HG02970 (cell line): ENCODE results near the gene TRDN.

Experiments
- ATAC-seq: cut with Tn5 transposase; IDR thresholded peaks from one replicate; pipeline ENCODE4 v1.9.1; 2021; ENCODE audit warnings: mild to moderate bottlenecking, moderate library complexity, moderate number of reproducible peaks; ENCODE audit not compliant: unreplicated experiment, low FRiP score

Gene TRDN

DNA sequence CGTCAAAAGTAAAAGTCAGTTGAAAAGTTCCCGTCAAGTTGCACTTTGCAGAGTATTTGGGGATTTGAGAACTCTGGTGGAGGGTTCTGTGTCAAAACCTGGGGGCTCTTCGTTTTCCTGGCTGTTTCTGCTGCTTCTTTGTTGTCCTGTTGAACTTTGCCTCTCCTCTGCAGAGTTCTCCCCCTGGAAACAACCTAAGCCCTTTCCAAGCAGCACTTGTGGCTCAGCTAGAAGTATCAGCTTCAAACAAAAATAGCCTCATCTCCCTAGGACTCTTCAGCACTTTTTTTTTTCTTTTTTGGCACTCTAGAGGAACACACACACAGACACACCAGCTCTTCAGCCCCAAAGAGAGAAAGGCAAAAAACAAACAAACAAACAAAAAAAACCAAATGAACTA lies at the start of gene TRDN:
Gene TRDN (minus strand): TSS at position 169 of the 400 bp plus-strand sequence. CDS start 175 bp downstream, outside the sequence.
- ATAC-seq, result no peak

- ATAC-seq, result no peak
These were observed 45.3 kb upstream of the TRDN start for GRCh38 chr6:123681957-123682462.

DNA sequence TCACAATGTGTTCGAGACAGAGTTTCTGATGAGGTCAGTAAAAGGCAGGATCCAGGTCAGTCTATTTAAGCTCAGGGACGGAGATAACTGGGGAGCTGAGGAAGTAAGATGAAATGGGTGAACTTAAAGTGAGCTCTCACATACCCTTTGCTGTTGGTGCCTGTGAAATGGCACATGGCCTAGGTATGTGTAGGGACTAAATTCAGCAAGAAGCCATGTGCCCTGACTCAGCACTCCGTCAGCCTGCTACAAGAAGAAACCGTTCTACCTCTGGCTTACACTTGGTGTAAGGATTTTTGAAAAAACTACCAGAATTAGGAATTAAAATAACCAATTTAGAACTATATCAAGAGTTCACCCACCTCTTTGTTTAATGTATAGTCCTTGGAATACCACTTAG lies 41.1 kb upstream of the TRDN start:
- no peak for ATAC-seq

DNA sequence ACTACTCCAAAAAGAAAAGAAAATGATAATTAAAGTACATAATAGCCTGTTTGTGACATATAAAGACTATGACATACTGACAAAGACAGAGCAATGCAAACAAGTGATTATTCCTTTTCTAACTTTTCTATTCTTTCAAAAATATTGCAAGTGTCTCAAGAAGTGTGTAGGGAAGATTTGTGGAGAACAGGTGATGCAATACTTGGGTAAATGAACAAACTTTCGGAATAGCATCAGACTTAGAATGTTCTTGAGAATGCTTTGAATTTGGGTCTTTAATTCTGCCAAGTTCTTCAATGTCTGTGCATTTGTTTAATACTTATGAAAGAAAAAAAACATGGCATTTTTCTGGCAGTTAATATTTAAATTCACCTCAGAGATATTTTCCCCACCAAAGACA lies 40.0 kb upstream of the TRDN start:
- no peak for ATAC-seq

DNA sequence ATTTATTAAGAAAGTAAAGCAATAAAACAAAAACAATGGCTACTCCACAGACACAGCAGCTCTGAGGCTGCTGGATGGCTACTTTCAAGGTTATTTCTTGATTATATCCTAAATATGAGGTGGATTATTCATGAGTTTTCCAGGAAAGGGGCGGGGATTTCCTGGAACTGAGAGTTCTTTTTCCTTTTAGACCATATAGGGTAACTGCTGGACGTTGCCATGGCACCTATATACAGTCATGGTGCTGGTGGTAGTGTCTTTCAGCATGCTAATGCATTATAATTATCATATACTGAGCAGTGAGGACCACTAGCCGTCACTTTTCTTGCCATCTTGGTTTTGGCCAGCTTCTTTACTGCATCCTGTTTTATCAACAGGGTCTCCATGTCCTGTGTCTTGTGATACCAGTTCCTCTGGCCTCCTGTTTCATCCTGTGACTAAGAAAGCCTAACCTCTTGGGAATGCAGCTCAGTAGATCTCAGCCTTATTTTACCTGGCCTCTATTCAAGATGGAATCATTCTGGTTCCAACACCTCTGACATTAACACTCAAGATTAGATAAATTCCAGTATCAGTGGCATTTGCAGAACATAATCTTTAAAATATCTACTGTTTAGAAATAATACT lies 32.3 kb upstream of the TRDN start:
- ATAC-seq, result no peak

- ATAC-seq, result no peak
These were observed 31.3 kb upstream of the TRDN start for GRCh38 chr6:123668063-123668462.

- ATAC-seq, result no peak
These were observed 26.7 kb upstream of the TRDN start for GRCh38 chr6:123663436-123663835.

- ATAC-seq, result no peak
These were observed 26.0 kb upstream of the TRDN start for GRCh38 chr6:123662757-123663156.

DNA sequence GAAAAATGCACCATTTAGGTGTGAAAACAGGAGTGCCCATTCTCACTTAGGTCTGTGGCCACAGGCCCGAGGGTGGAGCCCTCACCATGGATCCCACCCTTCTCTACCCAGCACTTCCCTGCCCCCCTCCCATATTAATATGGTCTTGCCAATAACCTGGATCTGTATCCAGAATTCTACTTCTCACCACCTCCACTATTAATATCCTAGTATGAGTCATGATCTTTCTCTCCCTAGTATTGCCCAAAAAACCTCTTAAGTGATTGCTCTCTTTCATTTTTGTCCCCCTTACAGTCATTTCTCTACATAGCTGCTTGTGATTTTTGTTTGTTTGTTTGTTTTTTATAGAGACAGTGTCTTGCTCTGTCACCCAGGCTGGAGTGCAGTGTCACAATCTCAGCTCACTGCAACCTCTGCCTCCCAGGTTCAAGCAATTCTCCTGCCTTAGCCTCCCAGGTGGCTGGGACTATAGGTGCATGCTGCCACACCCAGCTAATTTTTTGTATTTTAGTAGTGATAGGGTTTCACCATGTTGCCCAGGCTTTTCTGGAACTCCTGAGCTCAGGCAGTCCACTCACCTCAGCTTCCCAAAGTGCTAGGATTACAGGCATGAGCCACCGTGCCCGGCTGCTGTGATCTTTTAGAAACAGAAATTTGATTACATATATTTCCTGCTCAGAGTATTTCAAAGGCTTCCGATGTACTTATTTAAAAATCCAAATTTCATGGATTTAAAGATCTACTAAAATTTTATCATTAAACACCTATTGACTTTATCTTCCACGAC lies 24.5 kb upstream of the TRDN start:
- no peak for ATAC-seq

GRCh38 chr6:123659960-123660748 lies 23.4 kb upstream of the TRDN start:
- ATAC-seq, result no peak

DNA sequence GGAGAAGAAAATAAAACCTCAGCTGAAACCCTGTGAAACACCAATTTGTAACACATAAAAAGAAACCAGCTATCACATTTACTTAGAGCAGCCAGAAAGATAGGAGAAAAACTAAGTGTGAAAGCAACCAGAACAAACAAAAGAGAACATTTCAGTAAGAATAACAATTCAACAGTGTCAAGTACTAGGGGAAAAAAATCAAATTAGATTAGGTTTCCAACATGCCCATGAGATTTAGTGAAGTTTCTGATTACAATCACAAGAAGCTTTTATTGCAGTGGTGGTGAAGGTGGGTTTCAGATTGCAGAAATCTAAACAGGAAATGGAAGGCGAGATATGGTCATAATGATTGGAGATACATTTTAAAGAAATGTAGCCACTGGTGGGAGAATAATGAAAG lies 22.1 kb upstream of the TRDN start:
- no peak for ATAC-seq

- ATAC-seq, result peak; percentile 74
These were observed 19.0 kb upstream of the TRDN start for GRCh38 chr6:123655521-123656306.

- ATAC-seq, result no peak
These were observed 12.0 kb upstream of the TRDN start for GRCh38 chr6:123648723-123649122.

GRCh38 chr6:123648020-123648580 lies 11.3 kb upstream of the TRDN start:
- ATAC-seq, result no peak

DNA sequence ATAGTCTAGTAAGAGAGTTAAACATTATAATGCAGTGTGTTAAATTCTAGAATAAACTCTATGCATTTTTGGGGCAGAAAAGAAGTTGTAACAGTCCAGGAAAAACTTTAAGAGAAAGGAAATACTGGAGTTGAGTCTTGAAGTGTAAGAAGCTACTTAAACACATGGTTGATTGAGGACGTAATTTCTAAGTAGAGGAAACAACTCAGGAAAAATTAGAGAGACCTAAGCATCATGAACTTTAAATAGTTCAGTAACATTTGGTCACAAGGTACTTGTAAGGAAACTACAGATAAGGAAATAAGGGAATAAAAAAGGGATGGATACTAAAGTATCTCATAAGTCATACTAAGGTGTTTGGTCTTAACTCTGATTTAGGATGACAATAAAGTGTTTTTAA lies 4.7 kb upstream of the TRDN start:
- no peak for ATAC-seq

- no peak for ATAC-seq
These were observed 3.9 kb upstream of the TRDN start for GRCh38 chr6:123640567-123641187.

DNA sequence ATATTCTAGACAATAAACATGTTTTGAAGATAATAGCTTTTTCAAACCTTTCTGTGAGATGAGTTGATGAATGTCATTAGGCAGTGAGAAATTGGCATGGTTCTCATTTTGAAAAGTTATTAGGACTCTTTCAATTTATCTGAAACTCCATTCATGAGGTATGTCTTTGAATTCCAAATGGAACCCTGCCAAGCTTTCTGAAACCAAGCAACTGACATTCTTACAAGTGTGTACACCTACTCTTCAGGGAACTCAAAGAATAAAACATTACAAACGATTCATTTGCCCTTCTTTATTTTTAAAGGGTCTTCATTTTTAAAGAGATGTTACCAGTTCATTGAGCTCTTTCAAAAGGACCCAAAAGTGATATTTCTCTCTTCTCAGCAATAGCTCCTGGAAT lies 2.1 kb upstream of the TRDN start:
- no peak for ATAC-seq

- no peak for ATAC-seq
These were observed 468 bp downstream of the TRDN start for GRCh38 chr6:123636282-123636681.

DNA sequence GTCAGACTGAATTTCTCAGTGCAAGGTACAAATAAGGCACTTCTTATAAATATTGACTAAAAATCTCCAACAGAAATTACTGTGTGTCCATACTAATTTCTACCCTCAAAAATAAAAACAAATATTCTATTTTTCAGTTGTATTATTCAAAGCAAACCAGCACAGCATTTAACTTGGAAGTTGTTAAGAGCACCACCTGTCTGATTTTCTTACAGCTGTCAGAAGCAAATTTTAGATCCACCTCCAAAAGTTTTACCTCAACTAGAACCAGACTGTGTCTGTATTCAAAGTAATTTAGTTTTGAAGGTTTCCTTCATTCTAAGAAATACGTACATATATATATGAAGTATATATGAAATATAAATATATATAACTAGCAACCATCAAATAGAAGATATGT lies 1.2 kb downstream of the TRDN start:
- no peak for ATAC-seq

DNA sequence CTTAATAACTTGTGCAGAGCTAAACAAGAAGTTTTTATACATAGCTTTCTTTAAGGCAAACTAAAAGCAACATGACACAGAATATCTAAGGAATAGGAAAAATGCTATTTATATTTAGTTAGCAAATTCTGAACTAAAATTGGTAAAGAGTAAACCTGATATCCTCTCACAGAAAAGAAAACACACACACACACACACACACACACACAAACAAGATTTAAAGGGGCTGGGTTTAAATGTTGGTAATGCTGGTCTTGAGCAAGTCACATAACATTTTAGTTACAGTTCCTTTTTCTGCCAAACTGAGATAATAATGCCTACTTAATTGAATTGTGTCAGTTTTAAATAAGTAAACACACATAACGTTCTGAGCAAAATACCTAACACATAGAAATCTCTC lies 1.6 kb downstream of the TRDN start:
- no peak for ATAC-seq
